A673 (cell line): ENCODE data around the gene CENPL. TPM values are rescaled to one million over a fixed set of nuclear protein-coding genes. Genes with fewer than 3 reads are reported as not detected.
"Not testable (repeated sequence)": the region's sequence is repeated elsewhere in the genome, so short reads cannot be mapped to it uniquely, and the experiment has no call there.

ENCODE experiments used
- BruUV-seq: library from RNA; stranded (reverse); fragments of 400-500 nt; replicated peaks from 2 replicates; lab custom pipeline; 2021; lab: Mats Ljungman, UMichigan
- CTCF ChIA-PET: fragments of 300-600 bp; sonication (Branson Sonifier 250); formaldehyde crosslinking; loops from one replicate; lab custom pipeline; 2022; ENCODE audit warnings: antibody characterized with exemption; lab: Charles Lee
- POLR2A ChIA-PET: fragments of 300-600 bp; sonication (Branson Sonifier 250); formaldehyde crosslinking; loops from one replicate; lab custom pipeline; 2022; ENCODE audit warnings: antibody characterized with exemption; ENCODE audit not compliant: low non-redundant PET; lab: Charles Lee
- DNase-seq: peaks from one replicate; pipeline ENCODE4 v3.0.0-alpha.2; 2015; ENCODE audit warnings: low spot score
- H3K27ac ChIP-seq: fragments of 200-600 bp; sonication (generic); 2 replicates; pipeline ENCODE4 v1.5.1; 2016; ENCODE audit warnings: mixed run types, low read depth, mild to moderate bottlenecking, mixed read lengths, antibody characterized with exemption, low read length; ENCODE audit not compliant: poor library complexity, severe bottlenecking
- H3K27me3 ChIP-seq: fragments of 200-600 bp; sonication (generic); replicated peaks from 2 replicates; pipeline ENCODE4 v1.6.1; 2017; ENCODE audit warnings: mixed run types, low read depth, mild to moderate bottlenecking, mixed read lengths, antibody characterized with exemption, low read length; ENCODE audit not compliant: insufficient read depth, poor library complexity
- H3K36me3 ChIP-seq: fragments of 200-600 bp; sonication (generic); 2 replicates; pipeline ENCODE4 v1.6.1; 2016; ENCODE audit warnings: mixed run types, mild to moderate bottlenecking, mixed read lengths, antibody characterized with exemption, low read length; ENCODE audit not compliant: insufficient read depth, poor library complexity, severe bottlenecking
- H3K4me1 ChIP-seq: fragments of 200-600 bp; sonication (generic); 2 replicates; pipeline ENCODE4 v1.6.1; 2017; ENCODE audit warnings: mixed run types, mild to moderate bottlenecking, mixed read lengths, antibody characterized with exemption, low read length; ENCODE audit not compliant: insufficient read depth, poor library complexity, severe bottlenecking
- H3K4me3 ChIP-seq: fragments of 200-600 bp; sonication (generic); 2 replicates; pipeline ENCODE4 v1.5.1; 2016; ENCODE audit warnings: low read depth, mixed run types, mild to moderate bottlenecking, mixed read lengths, low read length; ENCODE audit not compliant: poor library complexity, severe bottlenecking
- H3K9me3 ChIP-seq: fragments of 200-600 bp; sonication (generic); 2 replicates; pipeline ENCODE4 v1.6.1; 2016; ENCODE audit warnings: mixed run types, low read depth, mild to moderate bottlenecking, mixed read lengths, antibody characterized with exemption, low read length; ENCODE audit not compliant: poor library complexity, severe bottlenecking
- CTCF ChIP-seq: fragments of 300-800, 200-600 bp; sonication (generic); conservative IDR thresholded peaks from 2 replicates; pipeline ENCODE4 v1.5.1; 2017; ENCODE audit warnings: low read depth, mild to moderate bottlenecking, antibody characterized with exemption, low read length, moderate library complexity, mixed read lengths
- EZH2 ChIP-seq: fragments of 200-600 bp; sonication (generic); IDR thresholded peaks from 2 replicates; pipeline ENCODE4 v1.6.1; 2017; ENCODE audit warnings: borderline replicate concordance, low read depth, mild to moderate bottlenecking, mixed read lengths, antibody characterized with exemption, low read length; ENCODE audit not compliant: poor library complexity, severe bottlenecking
- intact Hi-C: fragments of 100-400 bp; cut with micrococcal nuclease; formaldehyde crosslinking; loops from one replicate; pipeline ENCODE4 v1.10.0; 2022; ENCODE audit not compliant: unreplicated experiment
- total RNA-seq: library from RNA; stranded (reverse); gene quantifications from 2 replicates; pipeline ENCODE4 v1.2.3, GENCODE V29; 2021

CENPL gene
- total RNA-seq, 1 experiment from 2014 or later, result 34.3 TPM

GRCh38 chr1:173827611-173828010 is 2.9 kb upstream of the CENPL start:
- CTCF ChIA-PET, result no interaction called here
- Histone ChIP-seq H3K27ac (no peak overlapping the region), H3K4me1 (peaks cover 17% of the 10 kb centered on the region), H3K9me3 (no peaks in the 10 kb centered on the region), H3K36me3 (peaks cover 14% of the 10 kb centered on the region), H3K4me3 (no peak overlapping the region), H3K27me3 (no peaks in the 10 kb centered on the region)
- POLR2A ChIA-PET, result no interaction called here
- TF ChIP-seq EZH2, result no peak
- no peak for TF ChIP-seq CTCF
- intact Hi-C loops, result loop anchor here (10.0 kb wide), 2 partner anchors 113 to 1083 kb away; partner anchors contain the start of gene KLHL20
- no TSS peak for BruUV-seq
- no peak for DNase-seq

- Histone ChIP-seq H3K9me3 (no peaks in the 10 kb centered on the region), H3K4me3 (peak overlapping the region; percentile 73), H3K36me3 (peaks cover 10% of the 10 kb centered on the region), H3K4me1 (peaks cover 13% of the 10 kb centered on the region), H3K27me3 (no peaks in the 10 kb centered on the region), H3K27ac (peak overlapping the region; percentile 94)
- ChIA-PET CTCF (interaction anchor here (2.4 kb wide), 1 partner anchor 394 kb away, joined by 16 read pairs; no protein-coding TSS in a partner anchor), POLR2A (no interaction called here)
- BruUV-seq, result TSS peak; percentile 64
- no peak for DNase-seq
- intact Hi-C loops, result loop anchor here (1.0 to 10.0 kb wide), 4 partner anchors 109 to 1079 kb away; partner anchors contain the start of genes KLHL20 and PRDX6
- TF ChIP-seq EZH2, result no peak
Measured at GRCh38 chr1:173823781-173824314, 835 bp downstream of the CENPL start.

GRCh38 chr1:173821680-173822079 is 3.0 kb downstream of the CENPL start:
- H3K36me3 ChIP-seq, result peaks cover 16% of the 10 kb centered on the region
- DNase-seq, result no peak
- ChIA-PET POLR2A (no interaction called here), CTCF (no interaction called here)
- H3K4me3 ChIP-seq, result no peak overlapping the region
- intact Hi-C loops, result loop anchor here (10.0 kb wide), 2 partner anchors 107 to 1077 kb away; partner anchors contain the start of gene KLHL20
- H3K27ac ChIP-seq, result no peak overlapping the region
- no TSS peak for BruUV-seq
- TF ChIP-seq CTCF (no peak), EZH2 (no peak)
- peaks cover 6% of the 10 kb centered on the region for H3K4me1 ChIP-seq
- H3K27me3 ChIP-seq, result no peaks in the 10 kb centered on the region
- H3K9me3 ChIP-seq, result no peaks in the 10 kb centered on the region

GRCh38 chr1:173818459-173818858 is 6.2 kb downstream of the CENPL start:
- POLR2A ChIA-PET, result interaction anchor here (0.6 kb wide), 1 partner anchor 30 kb away, joined by 3 read pairs; no protein-coding TSS in a partner anchor

GRCh38 chr1:173813654-173814053 is 11.0 kb downstream of the CENPL start:
- intact Hi-C loops, H3K27me3 ChIP-seq, H3K4me1 ChIP-seq, BruUV-seq, H3K27ac ChIP-seq, CTCF ChIA-PET, DNase-seq, H3K4me3 ChIP-seq, H3K9me3 ChIP-seq, POLR2A ChIA-PET: not testable (repeated sequence)
- peaks cover 16% of the 10 kb centered on the region for H3K36me3 ChIP-seq

More at GRCh38 chr1:173818459-173818858, 6.2 kb downstream of the CENPL start:
- TF ChIP-seq CTCF (no peak), EZH2 (no peak)
- CTCF ChIA-PET, result no interaction called here
- Histone ChIP-seq H3K27me3 (no peaks in the 10 kb centered on the region), H3K4me3 (no peak overlapping the region), H3K27ac (no peak overlapping the region), H3K4me1 (peaks cover 6% of the 10 kb centered on the region), H3K36me3 (peaks cover 16% of the 10 kb centered on the region), H3K9me3 (no peaks in the 10 kb centered on the region)
- DNase-seq, result no peak
- no TSS peak for BruUV-seq
- intact Hi-C loops, result no loop called here
